Measurements from ENCODE around the gene GAS7. TPM values are rescaled to one million over a fixed set of nuclear protein-coding genes. Genes with fewer than 3 reads are reported as not detected.

The GAS7 gene
- total and polyA plus RNA-seq, 9 of the 15 experiments (the other 6 are each of a cell fraction or from before 2014, with no cell fraction given) = 0.11 to 0.33 TPM; not detected in 7

- no peak overlapping the region for H3K27ac ChIP-seq (ENCODE audit: extremely low read depth, low read depth, low read length)
Observed at GRCh38 chr17:10045871-10046658, 152.3 kb downstream of the GAS7 start.

GRCh38 chr17:10042589-10043244, 155.7 kb downstream of the GAS7 start:
- in situ Hi-C loops (cut with MboI) = no loop called here
- no peak overlapping the region for H2AFZ ChIP-seq (ENCODE audit: low read depth, low read length)
- H3K9ac ChIP-seq (ENCODE audit: insufficient read depth in 1 of 2, low read depth in 2 of 2, low read length in 2 of 2) = no peak overlapping the region
- intact Hi-C loops (cut with micrococcal nuclease) = no loop called here
- H3K9me3 ChIP-seq (replicated peaks; ENCODE audit: control insufficient read depth, insufficient read depth, low read depth, low read length) = no peaks in the 10 kb centered on the region
- H3K4me2 ChIP-seq (ENCODE audit: insufficient read depth, low read length) = no peak overlapping the region
- BruUV-seq (replicated peaks) = no TSS peak
- DNase-seq (ENCODE audit: extremely low read depth in 1 of 4, low spot score in 3 of 4) (no peak), ATAC-seq (no peak), FAIRE-seq (no peak)
- no peak overlapping the region for H3K4me3 ChIP-seq
- POLR2A ChIA-PET = no interaction called here
- H3K4me1 ChIP-seq (replicated peaks in 1 of 2; ENCODE audit: control insufficient read depth in 2 of 2, insufficient read depth in 2 of 2, low read length in 2 of 2) = no peaks in the 10 kb centered on the region
- CTCF ChIA-PET (ENCODE audit: low intra/inter-chr PET ratio) = no interaction called here
- H4K20me1 ChIP-seq (replicated peaks; ENCODE audit: control insufficient read depth, insufficient read depth, low read length) = no peaks in the 10 kb centered on the region
- no peaks in the 10 kb centered on the region for H3K79me2 ChIP-seq (ENCODE audit: control insufficient read depth, insufficient read depth, low read length)
- peaks cover 0 to 5% of the 10 kb centered on the region in 2 experiments; a peak in 1 of 5 replicates for H3K27me3 ChIP-seq (ENCODE audit: control insufficient read depth in 2 of 2, insufficient read depth in 2 of 2, low read length in 2 of 2)
- H3K27ac ChIP-seq (ENCODE audit: extremely low read depth, low read depth, low read length) = no peak overlapping the region
- no peaks in the 10 kb centered on the region for H3K9me1 ChIP-seq (ENCODE audit: control insufficient read depth, insufficient read depth, low read length)
- H3K36me3 ChIP-seq (ENCODE audit: control insufficient read depth, insufficient read depth, low read length) = no peaks in the 10 kb centered on the region
- 4% methylated on average over 8 of the region's 9 CpGs for WGBS (ENCODE audit: insufficient coverage, low coverage, missing lambda C conversion rate)
- TF ChIP-seq KLF6 (CRISPR knock-in tag; IDR thresholded peaks at IDR 0.05; ENCODE audit: borderline replicate concordance) (no peak), YY1 (IDR thresholded peaks at IDR 0.05; ENCODE audit: borderline replicate concordance in 1 of 3, control insufficient read depth in 1 of 3, extremely low read depth in 1 of 3, insufficient read depth in 3 of 3, insufficient read length in 1 of 3, insufficient replicate concordance in 2 of 3, low read depth in 1 of 3, low read length in 2 of 3) (no peak), RBBP5 (IDR thresholded peaks at IDR 0.05; ENCODE audit: borderline replicate concordance, insufficient read depth, low read length, poor library complexity, severe bottlenecking) (no peak), RFX1 (IDR thresholded peaks at IDR 0.05) (no peak), CBX3 (IDR thresholded peaks at IDR 0.05; ENCODE audit: borderline replicate concordance in 1 of 2, low read length in 2 of 2) (no peak), HNRNPUL1 (IDR thresholded peaks at IDR 0.05; ENCODE audit: low read length) (no peak)
- TF ChIP-seq, protein P1, sequence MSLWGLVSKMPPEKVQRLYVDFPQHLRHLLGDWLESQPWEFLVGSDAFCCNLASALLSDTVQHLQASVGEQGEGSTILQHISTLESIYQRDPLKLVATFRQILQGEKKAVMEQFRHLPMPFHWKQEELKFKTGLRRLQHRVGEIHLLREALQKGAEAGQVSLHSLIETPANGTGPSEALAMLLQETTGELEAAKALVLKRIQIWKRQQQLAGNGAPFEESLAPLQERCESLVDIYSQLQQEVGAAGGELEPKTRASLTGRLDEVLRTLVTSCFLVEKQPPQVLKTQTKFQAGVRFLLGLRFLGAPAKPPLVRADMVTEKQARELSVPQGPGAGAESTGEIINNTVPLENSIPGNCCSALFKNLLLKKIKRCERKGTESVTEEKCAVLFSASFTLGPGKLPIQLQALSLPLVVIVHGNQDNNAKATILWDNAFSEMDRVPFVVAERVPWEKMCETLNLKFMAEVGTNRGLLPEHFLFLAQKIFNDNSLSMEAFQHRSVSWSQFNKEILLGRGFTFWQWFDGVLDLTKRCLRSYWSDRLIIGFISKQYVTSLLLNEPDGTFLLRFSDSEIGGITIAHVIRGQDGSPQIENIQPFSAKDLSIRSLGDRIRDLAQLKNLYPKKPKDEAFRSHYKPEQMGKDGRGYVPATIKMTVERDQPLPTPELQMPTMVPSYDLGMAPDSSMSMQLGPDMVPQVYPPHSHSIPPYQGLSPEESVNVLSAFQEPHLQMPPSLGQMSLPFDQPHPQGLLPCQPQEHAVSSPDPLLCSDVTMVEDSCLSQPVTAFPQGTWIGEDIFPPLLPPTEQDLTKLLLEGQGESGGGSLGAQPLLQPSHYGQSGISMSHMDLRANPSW (CRISPR knock-in tag; IDR thresholded peaks at IDR 0.05) = no peak

More at GRCh38 chr17:10045871-10046658, 152.3 kb downstream of the GAS7 start:
- no peak for TF ChIP-seq CBX1 (IDR thresholded peaks at IDR 0.05; ENCODE audit: low read depth)
- WGBS (ENCODE audit: insufficient coverage, low coverage, missing lambda C conversion rate) = 0% methylated on average over 13 of the region's 17 CpGs
- in situ Hi-C loops (cut with MboI) = no loop called here
- no peak overlapping the region for H3K4me3 ChIP-seq
- DNase-seq (ENCODE audit: extremely low read depth in 1 of 4, low spot score in 3 of 4) = no peak
- H3K4me2 ChIP-seq (ENCODE audit: insufficient read depth, low read length) = no peak overlapping the region
- CTCF ChIA-PET (ENCODE audit: low intra/inter-chr PET ratio) = no interaction called here
- no peaks in the 10 kb centered on the region for H4K20me1 ChIP-seq (replicated peaks; ENCODE audit: control insufficient read depth, insufficient read depth, low read length)
- intact Hi-C loops (cut with micrococcal nuclease) = no loop called here
- no peaks in the 10 kb centered on the region for H3K9me1 ChIP-seq (ENCODE audit: control insufficient read depth, insufficient read depth, low read length)
- H3K27me3 ChIP-seq (ENCODE audit: control insufficient read depth in 2 of 2, insufficient read depth in 2 of 2, low read length in 2 of 2) = peaks cover 0 to 5% of the 10 kb centered on the region in 2 experiments; a peak in 1 of 5 replicates
- ATAC-seq = no peak
- no peaks in the 10 kb centered on the region for H3K36me3 ChIP-seq (ENCODE audit: control insufficient read depth, insufficient read depth, low read length)
- no TSS peak for BruUV-seq (replicated peaks)
- POLR2A ChIA-PET = no interaction called here
- no peak overlapping the region for H2AFZ ChIP-seq (ENCODE audit: low read depth, low read length)
- no peaks in the 10 kb centered on the region for H3K9me3 ChIP-seq (replicated peaks; ENCODE audit: control insufficient read depth, insufficient read depth, low read depth, low read length)
- no peaks in the 10 kb centered on the region for H3K79me2 ChIP-seq (ENCODE audit: control insufficient read depth, insufficient read depth, low read length)
- no peak for FAIRE-seq
- no peaks in the 10 kb centered on the region for H3K4me1 ChIP-seq (replicated peaks in 1 of 2; ENCODE audit: control insufficient read depth in 2 of 2, insufficient read depth in 2 of 2, low read length in 2 of 2)
- H3K9ac ChIP-seq (ENCODE audit: insufficient read depth in 1 of 2, low read depth in 2 of 2, low read length in 2 of 2) = no peak overlapping the region
